T47D (cell line): ENCODE results near the gene ELK3.

ENCODE experiments used
- DNase-seq, 2 experiments: peaks; one replicate each; pipeline versions ENCODE4 v3.0.0 to v3.0.0-alpha.2; 2011 to 2012; ENCODE audit warnings: low read depth in 1 of 2, low spot score in 1 of 2
- JUND ChIP-seq: IDR thresholded peaks from 2 replicates; pipeline ENCODE4 v1.6.1; 2012; ENCODE audit warnings: low read depth
- in situ Hi-C: cut with HindIII; loops from 2 replicates; pipeline ENCODE4 v1.10.0; 2016; ENCODE audit warnings: low sequenced_read_pairs, low pct_unique_long_range_greater_than_20kb

The ELK3 gene

GRCh38 chr12:96208801-96209549, 14.8 kb downstream of the ELK3 start:
- in situ Hi-C loops: no loop called here
- TF ChIP-seq JUND: no peak
- DNase-seq: no peak

GRCh38 chr12:96210376-96211055, 16.3 kb downstream of the ELK3 start:
- in situ Hi-C loops: no loop called here
- no peak for TF ChIP-seq JUND
- no peak for DNase-seq

GRCh38 chr12:96211988-96212387, 17.8 kb downstream of the ELK3 start:
- in situ Hi-C loops: no loop called here
- TF ChIP-seq JUND: no peak
- DNase-seq: no peak

- TF ChIP-seq JUND: no peak
- DNase-seq: no peak
- in situ Hi-C loops: no loop called here
Observed at GRCh38 chr12:96212456-96213375, 18.5 kb downstream of the ELK3 start.

- TF ChIP-seq JUND: no peak
- in situ Hi-C loops: no loop called here
- DNase-seq: no peak
Observed at GRCh38 chr12:96213869-96214268, 19.7 kb downstream of the ELK3 start.

GRCh38 chr12:96215919-96216273, 21.7 kb downstream of the ELK3 start:
- DNase-seq: no peak
- TF ChIP-seq JUND: no peak
- in situ Hi-C loops: no loop called here

- in situ Hi-C loops: no loop called here
- DNase-seq: peak in 1 of 2 experiments; percentile 25
- TF ChIP-seq JUND: no peak
Observed at GRCh38 chr12:96218989-96219678, 25.0 kb downstream of the ELK3 start.

GRCh38 chr12:96219700-96220206, 25.6 kb downstream of the ELK3 start:
- TF ChIP-seq JUND: no peak
- in situ Hi-C loops: no loop called here
- DNase-seq: peak in 1 of 2 experiments; percentile 20

- DNase-seq: no peak
- in situ Hi-C loops: no loop called here
- no peak for TF ChIP-seq JUND
Observed at GRCh38 chr12:96220902-96221301, 26.7 kb downstream of the ELK3 start.

- in situ Hi-C loops: no loop called here
- no peak for TF ChIP-seq JUND
- DNase-seq: no peak
Observed at GRCh38 chr12:96221391-96221790, 27.2 kb downstream of the ELK3 start.

- no peak for DNase-seq
- in situ Hi-C loops: no loop called here
- no peak for TF ChIP-seq JUND
Observed at GRCh38 chr12:96223411-96224218, 29.4 kb downstream of the ELK3 start.
